ENCODE measurements around the gene CPVL. TPM values are rescaled to one million over a fixed set of nuclear protein-coding genes. Genes with fewer than 3 reads are reported as not detected.

CPVL gene
- total RNA-seq, 1 experiment from 2014 or later: 26.9 TPM

DNA sequence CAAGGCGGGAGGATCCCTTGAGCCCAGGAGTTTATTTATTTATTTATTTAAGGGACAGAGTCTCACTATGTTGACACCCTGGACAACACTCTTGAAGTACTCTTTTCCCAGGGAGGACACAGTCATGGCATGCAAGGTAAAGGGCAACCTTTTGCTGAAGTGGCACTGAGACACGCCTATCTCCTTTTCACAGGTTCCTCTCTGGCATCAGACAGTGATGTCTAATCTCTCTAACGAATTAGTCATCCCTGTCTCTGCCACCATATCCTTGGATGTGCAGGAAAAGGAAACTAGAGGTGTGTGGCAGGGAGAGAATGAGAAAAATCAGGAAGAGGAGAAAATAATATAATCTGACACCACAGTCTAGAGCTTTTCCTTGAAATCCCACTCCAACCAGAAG, 19.5 kb downstream of the CPVL start:
- no peak overlapping the region for H3T11ph ChIP-seq (ENCODE audit: low read length)
- Mint-ChIP-seq H3K4me3 (no peak overlapping the region), H3K4me1 (peaks cover 20 to 33% of the 10 kb centered on the region in 2 experiments), H3K36me3 (ENCODE audit: insufficient read depth in 1 of 3, low read depth in 3 of 3) (no peaks in the 10 kb centered on the region), H3K27me3 (ENCODE audit: low read depth) (no peaks in the 10 kb centered on the region), H3K9me3 (no peaks in the 10 kb centered on the region), H3K27ac (no peak overlapping the region)
- no peak overlapping the region for H2BK15ac ChIP-seq (ENCODE audit: low read depth, low read length)
- peaks cover 9% of the 10 kb centered on the region for H3K4me1 ChIP-seq (ENCODE audit: insufficient read depth, low read length)
- H3K14ac ChIP-seq (ENCODE audit: insufficient read depth, low read length): no peak overlapping the region
- no peak overlapping the region for H4K5ac ChIP-seq (ENCODE audit: insufficient read length, low read depth, low read length)
- no peak overlapping the region for H3K23ac ChIP-seq (ENCODE audit: insufficient read length, low read depth, low read length)
- no peak for DNase-seq
- no peak overlapping the region for H2BK20ac ChIP-seq (ENCODE audit: low read depth, low read length, poor library complexity, severe bottlenecking)
- H2BK120ac ChIP-seq (ENCODE audit: low read depth, low read length, poor library complexity, severe bottlenecking): no peak overlapping the region
- WGBS (ENCODE audit: extremely low coverage, insufficient read length, low lambda C conversion rate): no CpG with 5 or more reads among the region's 3 CpGs
- no peaks in the 10 kb centered on the region for H3K79me1 ChIP-seq (ENCODE audit: insufficient read depth, low read depth, low read length, poor library complexity, severe bottlenecking)
- no peaks in the 10 kb centered on the region for H3K9me3 ChIP-seq (ENCODE audit: control insufficient read depth, low read depth, low read length)
- TF ChIP-seq, protein P1, sequence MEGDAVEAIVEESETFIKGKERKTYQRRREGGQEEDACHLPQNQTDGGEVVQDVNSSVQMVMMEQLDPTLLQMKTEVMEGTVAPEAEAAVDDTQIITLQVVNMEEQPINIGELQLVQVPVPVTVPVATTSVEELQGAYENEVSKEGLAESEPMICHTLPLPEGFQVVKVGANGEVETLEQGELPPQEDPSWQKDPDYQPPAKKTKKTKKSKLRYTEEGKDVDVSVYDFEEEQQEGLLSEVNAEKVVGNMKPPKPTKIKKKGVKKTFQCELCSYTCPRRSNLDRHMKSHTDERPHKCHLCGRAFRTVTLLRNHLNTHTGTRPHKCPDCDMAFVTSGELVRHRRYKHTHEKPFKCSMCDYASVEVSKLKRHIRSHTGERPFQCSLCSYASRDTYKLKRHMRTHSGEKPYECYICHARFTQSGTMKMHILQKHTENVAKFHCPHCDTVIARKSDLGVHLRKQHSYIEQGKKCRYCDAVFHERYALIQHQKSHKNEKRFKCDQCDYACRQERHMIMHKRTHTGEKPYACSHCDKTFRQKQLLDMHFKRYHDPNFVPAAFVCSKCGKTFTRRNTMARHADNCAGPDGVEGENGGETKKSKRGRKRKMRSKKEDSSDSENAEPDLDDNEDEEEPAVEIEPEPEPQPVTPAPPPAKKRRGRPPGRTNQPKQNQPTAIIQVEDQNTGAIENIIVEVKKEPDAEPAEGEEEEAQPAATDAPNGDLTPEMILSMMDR (conservative IDR thresholded peaks at IDR 0.05): no peak
- H3K23me2 ChIP-seq (ENCODE audit: insufficient read length, low read depth, low read length, poor library complexity, severe bottlenecking): no peaks in the 10 kb centered on the region
- H4K20me1 ChIP-seq (ENCODE audit: control insufficient read depth, insufficient read depth, insufficient read length): no peaks in the 10 kb centered on the region
- H2AK5ac ChIP-seq (ENCODE audit: insufficient read length, low read length): no peak overlapping the region
- H4K8ac ChIP-seq (replicated peaks; ENCODE audit: insufficient read length, low read depth, low read length): no peak overlapping the region
- H3K56ac ChIP-seq (ENCODE audit: insufficient read length, low read depth, low read length): no peak overlapping the region
- no peak overlapping the region for H3K4ac ChIP-seq (ENCODE audit: low read depth, low read length)
- H3K4me2 ChIP-seq (ENCODE audit: insufficient read depth, insufficient read length, low read length): no peak overlapping the region
- H4K91ac ChIP-seq (ENCODE audit: insufficient read length, low read depth, low read length): no peak overlapping the region
- no peaks in the 10 kb centered on the region for H3K79me2 ChIP-seq (ENCODE audit: insufficient read depth, low read length)
- no peak overlapping the region for H3K9ac ChIP-seq (ENCODE audit: extremely low read depth, insufficient read length, low read length)
- no peak overlapping the region for H2BK12ac ChIP-seq (ENCODE audit: insufficient read length, low read depth, low read length)
- no peaks in the 10 kb centered on the region for H3K27me3 ChIP-seq (ENCODE audit: insufficient read depth, low read length)
- no peak overlapping the region for H2BK5ac ChIP-seq (ENCODE audit: insufficient read length, low read length)
- no peak overlapping the region for H2AFZ ChIP-seq (ENCODE audit: low read length)
- H3K27ac ChIP-seq (ENCODE audit: insufficient read length, low read depth, low read length): no peak overlapping the region
- H3K18ac ChIP-seq (ENCODE audit: insufficient read length, low read depth, low read length): no peak overlapping the region

All from H9 (cell line).